MM.1S (cell line): ENCODE results near the gene CCS.

Experiments
- EZH2 ChIP-seq: fragments of 300-600 bp; sonication (generic); optimal IDR thresholded peaks from 2 replicates; pipeline ENCODE3; 2017; ENCODE audit warnings: low read depth, mild to moderate bottlenecking, antibody characterized with exemption, low read length, mixed read lengths
- TF ChIP-seq, protein P1 (sequence below): fragments of 300-600 bp; sonication (generic); IDR thresholded peaks from 2 replicates; pipeline ENCODE4 v1.5.1; 2016; ENCODE audit warnings: antibody characterized with exemption, low read length, mixed read lengths

DNA sequence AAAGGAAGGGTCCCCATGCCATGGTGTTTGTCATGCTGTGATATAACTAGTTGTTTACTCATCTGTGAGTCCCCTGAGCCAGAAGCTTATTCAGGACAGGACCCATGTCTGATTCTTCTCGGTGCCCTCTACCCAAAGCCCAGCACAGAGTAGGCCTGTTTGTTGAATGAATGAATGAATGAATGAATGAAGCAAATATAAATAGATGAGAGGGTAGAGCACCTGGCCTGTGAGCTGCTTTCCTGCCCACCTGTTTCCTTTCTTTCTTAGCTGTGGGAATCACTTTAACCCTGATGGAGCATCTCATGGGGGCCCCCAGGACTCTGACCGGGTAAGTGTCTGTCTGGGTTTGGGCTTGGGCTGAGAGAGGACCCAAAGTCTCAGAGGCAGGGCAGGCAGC, 7.2 kb downstream of the CCS start:
- TF ChIP-seq, protein P1, sequence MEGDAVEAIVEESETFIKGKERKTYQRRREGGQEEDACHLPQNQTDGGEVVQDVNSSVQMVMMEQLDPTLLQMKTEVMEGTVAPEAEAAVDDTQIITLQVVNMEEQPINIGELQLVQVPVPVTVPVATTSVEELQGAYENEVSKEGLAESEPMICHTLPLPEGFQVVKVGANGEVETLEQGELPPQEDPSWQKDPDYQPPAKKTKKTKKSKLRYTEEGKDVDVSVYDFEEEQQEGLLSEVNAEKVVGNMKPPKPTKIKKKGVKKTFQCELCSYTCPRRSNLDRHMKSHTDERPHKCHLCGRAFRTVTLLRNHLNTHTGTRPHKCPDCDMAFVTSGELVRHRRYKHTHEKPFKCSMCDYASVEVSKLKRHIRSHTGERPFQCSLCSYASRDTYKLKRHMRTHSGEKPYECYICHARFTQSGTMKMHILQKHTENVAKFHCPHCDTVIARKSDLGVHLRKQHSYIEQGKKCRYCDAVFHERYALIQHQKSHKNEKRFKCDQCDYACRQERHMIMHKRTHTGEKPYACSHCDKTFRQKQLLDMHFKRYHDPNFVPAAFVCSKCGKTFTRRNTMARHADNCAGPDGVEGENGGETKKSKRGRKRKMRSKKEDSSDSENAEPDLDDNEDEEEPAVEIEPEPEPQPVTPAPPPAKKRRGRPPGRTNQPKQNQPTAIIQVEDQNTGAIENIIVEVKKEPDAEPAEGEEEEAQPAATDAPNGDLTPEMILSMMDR, result no peak
- no peak for TF ChIP-seq EZH2
